HG03354 (cell line): ENCODE data around the gene PEDS1.
"Not testable (repeated sequence)": the region's sequence is repeated elsewhere in the genome, so short reads cannot be mapped to it uniquely, and the experiment has no call there.

Source experiments
- ATAC-seq: cut with Tn5 transposase; IDR thresholded peaks from one replicate; pipeline ENCODE4 v1.9.1; 2021; ENCODE audit warnings: mild to moderate bottlenecking; ENCODE audit not compliant: unreplicated experiment, poor library complexity, severe bottlenecking

The PEDS1 gene

DNA sequence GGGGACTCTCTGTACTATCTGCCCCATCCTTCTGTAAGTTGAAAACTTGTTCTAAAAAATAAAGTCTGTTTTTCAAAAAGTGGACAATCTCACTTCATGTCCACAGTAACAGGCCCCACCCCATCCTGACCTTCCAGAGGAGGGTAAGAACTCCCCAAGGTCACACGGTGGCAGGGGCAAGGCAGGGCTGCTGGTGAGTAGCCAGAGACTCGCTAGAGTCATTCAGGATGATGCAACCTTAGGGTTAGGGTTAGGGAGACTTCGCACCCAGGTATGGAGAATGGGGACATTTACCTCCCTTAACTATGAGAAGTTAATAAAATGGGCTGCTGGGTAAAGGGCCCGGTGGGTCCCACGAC lies 15.4 kb downstream of the PEDS1 start:
- no peak for ATAC-seq

DNA sequence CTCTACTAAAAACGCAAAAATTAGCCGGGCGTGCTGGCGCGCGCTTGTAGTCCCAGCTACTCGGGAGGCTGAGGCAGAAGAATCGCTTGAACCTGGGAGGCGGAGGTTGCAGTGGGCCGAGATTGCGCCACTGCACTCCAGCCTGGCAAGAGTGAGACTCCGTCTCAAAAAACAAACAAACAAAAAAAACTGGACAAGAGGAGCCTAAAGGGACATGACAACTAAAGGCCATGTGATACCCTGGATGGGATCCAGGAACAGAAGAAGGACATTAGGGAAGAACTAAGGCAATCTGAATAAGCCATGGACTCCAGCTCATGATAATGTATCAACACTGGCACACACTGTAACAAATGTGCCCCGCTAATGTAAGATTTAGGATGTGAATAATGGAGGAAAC lies 15.8 kb downstream of the PEDS1 start:
- ATAC-seq = not testable (repeated sequence)

DNA sequence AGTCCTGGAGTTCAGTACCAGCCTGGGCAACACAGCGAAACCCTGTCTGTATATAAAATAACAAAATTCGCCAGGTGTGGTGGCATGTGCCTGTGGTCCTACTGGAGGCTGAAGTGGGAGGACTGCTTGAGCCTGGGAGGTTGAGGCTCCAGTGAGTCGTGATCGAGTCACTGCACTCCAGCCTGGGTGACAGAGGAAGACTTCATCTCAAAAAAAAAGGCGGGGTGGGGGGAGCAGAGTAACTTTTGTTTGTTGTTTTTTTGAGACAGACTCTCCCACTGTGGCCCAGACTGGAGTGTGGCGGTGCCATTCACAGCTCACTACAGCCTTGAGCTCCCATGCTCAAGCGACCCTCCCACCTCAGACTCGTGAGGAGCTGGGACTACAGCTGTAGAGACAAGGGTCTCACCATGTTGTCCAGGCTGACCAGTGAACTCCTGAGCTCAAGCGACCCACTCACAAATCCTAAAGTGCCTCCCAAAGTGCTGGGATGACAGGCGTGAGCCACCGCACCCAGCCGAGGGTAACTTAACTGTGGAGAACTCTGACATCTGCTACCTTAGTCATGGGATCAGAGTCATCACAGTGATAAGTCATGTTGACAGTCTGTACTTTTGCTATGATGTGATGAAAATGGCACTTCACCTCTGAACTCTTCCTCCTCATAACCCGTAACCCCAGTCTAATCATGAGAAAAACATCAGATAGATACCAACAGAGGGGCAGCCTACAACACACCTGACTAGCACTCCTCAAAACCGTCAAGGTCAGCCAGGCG lies 16.5 kb downstream of the PEDS1 start:
- no peak for ATAC-seq

DNA sequence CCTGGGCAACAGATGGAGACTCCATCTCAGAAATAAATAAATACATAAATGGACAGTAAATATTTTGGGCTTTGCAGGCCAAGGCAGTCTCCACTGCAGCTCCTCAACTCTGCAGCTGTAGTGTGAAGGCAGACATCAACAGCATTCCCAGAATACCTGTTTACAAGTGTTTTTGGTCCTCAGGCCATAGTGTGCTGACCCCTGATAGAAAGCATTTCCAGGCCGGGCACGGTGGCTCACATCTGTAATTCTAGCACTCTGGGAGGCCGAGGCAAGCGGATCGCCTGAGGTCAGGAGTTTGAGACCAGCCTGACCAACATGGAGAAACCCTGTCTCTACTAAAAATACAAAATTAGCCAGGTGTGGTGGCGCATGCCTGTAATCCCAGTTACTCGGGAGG lies 18.4 kb downstream of the PEDS1 start:
- not testable (repeated sequence) for ATAC-seq

DNA sequence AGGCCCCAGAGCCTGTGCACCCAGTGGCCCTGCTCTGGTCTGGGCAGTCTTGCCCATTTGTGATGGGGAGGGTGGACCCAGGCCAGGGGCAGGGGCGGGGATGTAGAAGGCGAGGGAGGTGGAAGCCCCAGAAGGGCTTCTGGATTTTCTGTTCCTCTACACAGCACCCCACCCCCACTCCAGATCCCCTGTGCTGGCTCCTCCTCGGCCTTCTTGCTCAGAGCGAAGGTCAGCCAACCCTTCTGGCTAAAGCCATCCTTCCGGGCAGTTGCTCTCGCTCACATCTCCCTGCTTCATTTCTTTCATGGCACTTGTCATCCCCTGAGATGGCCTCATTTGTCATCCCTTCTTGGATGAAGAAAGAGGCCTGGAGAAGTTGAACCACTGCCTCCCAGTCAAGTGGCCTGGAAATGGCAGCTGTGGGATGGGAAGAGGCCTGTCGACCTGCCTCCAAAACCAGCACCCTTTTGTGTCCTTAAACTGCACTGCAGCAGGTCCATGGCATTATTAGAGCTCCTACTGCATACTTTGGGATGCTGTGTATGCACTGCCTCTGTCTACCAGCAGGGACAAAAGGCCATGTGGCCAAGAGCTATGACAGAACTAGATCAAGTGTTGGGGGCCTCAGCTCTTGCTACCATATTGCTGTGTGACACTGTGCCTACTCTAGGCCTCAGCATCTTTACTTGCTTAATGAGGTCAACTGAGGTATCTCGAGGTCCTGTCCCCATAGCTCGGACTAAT lies 19.9 kb downstream of the PEDS1 start:
- ATAC-seq = no peak

DNA sequence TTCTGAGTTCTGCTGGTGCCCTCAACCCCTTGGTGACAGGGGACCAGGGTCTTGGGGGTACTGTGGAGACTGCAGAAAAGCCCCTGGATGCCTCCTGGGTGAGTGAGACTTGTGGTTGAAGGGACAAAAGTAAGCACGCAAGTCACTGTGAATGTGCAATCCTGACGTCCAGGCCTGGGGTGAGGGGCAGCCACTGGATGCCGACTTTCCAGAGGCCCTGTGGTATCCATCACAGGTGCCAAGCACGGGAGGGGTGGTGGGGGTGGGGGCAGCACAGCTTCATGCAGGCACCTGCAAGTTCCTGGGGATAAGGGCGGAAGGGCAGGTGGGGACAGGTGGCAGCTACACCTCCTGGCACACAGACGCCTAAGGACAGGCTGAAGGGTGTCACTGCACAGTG lies 20.5 kb downstream of the PEDS1 start:
- ATAC-seq = no peak

DNA sequence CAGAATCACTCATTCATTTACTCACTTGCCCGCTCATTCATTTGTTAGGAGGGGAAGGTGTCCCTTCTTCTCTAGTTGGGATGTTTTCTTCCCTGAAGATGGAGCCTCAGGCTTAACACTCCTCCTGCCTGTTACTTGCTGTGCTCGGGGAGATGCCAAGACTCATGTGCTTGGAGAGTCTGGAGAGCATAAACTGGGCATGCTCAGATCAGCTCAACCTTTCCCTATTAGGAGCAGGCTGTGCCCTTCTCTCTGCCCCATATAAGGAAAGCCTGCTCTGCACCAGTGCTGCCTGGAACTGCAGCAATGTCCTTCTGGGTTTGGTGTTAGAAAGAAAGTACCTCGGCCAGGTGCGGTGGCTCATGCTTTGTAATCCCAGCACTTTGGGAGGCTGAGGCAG lies 22.5 kb downstream of the PEDS1 start:
- ATAC-seq = no peak

DNA sequence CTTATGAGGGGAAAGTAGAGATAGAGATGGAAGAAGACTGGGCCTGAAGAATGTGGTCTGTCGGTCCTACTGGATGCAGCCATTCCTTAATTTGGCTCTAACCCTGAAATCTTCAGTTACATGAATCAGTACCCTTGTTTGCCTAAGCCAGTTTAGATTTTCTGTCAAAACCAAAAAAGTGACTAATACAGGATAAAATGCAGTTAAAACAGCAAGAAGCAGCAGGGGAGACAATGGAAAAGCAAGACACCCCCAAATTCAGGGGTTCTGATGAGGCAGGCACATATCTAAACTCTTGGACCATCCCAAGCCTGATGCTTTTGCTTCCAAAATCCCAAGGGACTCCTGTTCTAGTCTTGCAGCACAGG lies 23.2 kb downstream of the PEDS1 start:
- no peak for ATAC-seq

DNA sequence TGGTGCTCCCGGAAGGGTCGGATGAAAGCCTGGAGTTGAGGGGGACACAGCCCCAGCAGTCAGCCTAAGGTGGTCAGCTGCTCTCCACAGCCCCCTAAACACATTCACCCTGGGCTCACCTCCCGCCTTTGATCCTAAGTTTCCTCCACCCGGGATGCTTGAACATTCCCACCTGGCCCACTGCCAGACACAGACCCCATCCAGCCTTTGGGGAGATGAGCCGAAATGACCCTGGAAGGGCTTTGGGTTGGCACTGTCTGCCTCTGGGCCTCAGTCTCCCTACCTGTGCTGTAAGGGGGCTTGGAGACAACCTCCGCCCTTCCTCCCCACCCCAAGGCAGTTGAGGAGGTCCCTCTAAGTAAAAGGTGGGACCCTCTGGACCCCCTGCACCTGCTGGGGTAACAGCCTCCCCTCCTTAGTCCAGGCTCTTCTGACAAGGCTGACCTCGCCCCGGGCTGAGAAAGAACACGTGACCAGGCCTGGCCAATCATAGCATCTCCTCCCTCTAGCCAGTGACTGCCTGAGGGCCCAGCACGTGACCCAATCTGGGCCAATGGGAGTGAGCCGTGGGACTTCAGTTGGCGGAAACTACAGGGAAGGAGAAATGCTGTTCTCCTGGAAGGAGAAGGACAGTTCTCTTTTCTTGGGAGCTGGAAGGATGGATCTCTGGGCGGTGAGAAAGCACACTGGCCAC lies 23.7 kb downstream of the PEDS1 start:
- ATAC-seq = no peak

DNA sequence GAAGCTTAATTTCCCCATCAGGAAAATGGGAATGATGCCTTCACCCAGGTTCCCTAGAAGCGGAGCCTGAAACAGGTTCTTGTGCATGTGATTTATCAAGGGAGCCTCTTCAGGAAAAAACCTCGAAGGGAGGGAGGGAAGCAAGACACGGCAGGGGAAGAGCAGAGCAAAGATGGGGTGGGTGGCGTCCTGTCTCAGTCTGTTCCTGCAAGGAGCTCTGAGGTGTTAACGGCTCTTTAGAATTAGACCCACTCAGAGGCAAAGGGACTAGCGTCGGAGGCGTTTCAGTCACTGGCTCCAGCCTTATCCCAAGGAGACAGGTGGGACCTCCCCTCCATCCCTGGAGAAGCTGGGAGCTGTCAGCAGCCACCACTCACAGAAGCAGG lies 25.0 kb downstream of the PEDS1 start:
- no peak for ATAC-seq

DNA sequence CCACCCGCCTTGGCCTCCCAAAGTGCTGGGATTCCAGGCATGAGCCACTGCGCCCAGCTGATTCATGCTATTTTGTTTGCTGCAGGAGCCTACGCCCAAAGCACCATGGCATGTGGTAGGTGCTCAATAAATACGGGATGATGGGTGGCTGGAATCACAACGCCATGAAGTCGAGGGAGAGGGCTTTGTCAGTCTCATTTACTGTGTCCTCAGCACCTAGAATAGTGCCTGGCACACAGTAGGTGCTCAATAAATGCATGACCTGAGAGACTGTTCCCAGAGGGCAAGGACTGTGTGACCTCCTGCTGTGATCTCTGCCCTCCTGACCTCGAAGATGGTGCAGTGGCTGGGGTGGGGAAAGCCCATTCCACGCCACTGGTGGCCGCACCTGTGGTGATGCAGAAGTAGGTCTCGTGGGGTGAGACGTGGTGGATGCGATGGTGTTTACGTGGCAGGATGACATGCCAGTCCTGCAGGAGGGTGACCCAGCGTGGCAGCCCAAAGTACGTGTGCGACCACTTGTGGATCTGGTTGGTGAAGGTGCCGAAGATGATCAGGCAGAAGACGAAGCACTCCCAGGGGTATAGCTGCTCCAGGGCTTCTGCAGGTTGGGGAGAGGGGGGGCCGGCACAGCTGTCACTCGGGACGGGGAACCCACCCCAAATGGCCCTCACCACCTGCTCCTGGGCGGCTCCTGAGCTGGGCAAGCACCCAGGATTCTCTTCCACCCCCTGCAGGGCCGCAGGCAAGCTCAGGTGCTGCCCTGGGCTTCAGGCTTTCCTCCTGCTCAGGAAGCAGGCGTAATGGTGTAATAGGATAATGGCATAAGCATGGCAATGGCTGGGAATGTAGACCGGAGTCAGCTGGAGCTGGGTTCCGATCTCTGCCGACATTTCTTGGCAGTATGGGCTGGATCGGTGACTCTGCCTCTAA lies 25.7 kb downstream of the PEDS1 start:
- no peak for ATAC-seq

DNA sequence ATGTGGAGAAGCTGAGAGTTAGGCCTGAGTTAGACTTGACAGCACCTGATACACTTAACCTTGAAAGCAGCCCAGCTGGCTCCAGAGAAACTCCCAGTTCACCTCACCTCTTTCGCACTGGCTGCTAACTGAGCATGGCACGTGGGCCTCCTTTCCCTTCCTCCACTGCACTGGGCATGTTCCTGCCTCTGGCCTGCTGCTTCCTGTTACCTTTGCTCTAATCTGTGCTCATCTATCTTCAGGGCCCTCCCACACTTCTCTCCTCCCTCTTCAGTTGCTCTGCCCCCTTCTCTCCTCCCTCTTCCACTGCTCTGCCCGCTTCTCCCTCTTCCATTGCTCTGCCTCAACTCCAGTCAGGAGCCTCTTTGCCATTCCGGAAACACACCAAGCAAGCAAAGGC lies 26.9 kb downstream of the PEDS1 start:
- no peak for ATAC-seq

DNA sequence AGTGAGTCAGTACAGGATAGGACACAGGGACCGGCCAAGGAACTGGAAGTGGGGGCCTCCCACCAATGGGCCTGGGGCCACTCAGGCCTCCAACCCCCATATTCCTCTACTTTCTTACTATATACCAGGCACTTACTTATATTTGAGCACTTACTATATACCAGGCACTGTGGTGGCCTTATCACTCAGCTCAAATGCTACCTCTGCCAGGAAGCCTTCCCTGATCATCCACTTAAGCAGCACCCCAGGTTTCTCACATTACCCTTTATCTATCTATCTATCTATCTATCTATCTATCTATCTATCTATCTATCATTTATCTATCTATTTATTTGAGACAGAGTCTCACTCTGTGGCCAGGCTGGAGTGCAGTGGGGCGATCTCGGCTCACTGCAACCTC lies 28.2 kb downstream of the PEDS1 start:
- no peak for ATAC-seq

DNA sequence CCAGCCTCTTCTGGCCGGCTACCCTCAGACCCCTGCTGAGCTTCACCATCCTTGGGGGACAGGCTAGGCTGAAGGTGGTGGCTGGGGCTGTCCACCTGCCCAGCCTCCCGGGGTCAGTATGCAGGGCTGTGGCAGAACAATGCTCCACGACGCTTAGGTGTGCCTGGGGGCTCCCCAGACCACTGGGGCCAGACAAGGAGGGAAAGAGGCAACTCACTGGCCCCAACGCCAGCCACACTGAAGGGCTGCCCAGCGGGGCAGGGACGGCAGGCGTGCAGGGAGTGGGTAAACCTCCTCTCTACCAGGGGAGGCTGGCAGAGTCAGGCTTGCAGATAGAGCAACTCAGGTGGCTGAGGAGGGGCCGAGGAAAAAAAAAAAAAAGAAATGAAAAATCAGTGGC lies 29.0 kb downstream of the PEDS1 start:
- ATAC-seq = no peak

DNA sequence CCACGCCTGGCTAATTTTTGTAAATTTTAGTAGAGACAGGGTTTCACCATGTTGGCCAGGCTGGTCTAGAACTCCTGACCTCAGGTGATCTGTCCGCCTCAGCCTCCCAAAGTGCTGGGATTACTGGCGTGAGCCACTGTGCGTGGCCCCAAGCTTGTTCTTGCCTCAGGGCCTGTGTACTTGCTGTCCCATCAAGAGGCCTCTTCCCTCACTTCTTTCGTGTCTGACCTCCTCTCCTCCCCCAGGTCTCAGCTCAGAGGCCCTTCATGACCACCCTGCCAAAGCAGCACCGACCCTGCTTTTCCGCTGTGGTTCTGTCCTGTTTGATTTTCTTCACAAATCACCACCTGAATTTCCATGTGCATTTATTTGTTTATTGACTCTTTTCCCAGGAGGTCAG lies 30.1 kb downstream of the PEDS1 start:
- ATAC-seq = no peak

DNA sequence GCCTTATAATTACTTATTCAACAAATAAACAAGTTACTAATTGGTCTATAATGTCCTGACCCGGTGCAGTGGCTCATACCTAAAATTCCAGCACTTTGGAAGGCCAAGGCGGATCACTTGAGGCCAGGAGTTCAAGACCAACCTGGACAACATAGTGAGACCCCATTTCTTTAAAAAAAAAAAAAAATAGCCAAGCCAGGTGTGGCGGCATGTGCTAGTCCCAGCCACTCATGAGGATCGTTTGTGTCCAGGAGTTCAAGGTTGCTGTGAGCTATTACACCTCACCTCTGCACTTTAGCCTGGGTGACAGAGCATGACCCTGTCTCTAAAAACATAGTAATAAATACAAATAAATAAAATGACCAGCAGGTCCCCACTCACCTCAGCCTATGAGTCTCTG lies 30.8 kb downstream of the PEDS1 start:
- ATAC-seq = no peak

DNA sequence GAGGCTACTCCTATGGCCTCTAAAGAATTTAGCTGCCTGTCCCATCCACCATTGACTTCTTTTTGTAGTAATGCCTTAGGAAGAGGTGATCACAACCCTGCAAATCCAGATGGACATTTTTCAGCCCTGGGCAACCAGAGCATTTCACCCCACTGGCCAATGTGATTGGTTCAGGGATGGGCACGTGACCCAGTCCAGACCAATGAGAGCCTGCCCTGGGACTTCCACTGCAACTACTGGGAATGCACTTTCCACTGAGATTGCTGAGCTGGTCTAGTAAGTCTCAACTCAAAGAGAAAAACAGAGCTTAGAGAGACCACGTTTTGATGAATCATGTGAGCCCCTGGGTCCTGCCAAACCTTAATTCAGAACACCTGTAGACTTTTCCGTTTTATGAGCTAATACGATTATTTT lies 31.7 kb downstream of the PEDS1 start:
- ATAC-seq = no peak

DNA sequence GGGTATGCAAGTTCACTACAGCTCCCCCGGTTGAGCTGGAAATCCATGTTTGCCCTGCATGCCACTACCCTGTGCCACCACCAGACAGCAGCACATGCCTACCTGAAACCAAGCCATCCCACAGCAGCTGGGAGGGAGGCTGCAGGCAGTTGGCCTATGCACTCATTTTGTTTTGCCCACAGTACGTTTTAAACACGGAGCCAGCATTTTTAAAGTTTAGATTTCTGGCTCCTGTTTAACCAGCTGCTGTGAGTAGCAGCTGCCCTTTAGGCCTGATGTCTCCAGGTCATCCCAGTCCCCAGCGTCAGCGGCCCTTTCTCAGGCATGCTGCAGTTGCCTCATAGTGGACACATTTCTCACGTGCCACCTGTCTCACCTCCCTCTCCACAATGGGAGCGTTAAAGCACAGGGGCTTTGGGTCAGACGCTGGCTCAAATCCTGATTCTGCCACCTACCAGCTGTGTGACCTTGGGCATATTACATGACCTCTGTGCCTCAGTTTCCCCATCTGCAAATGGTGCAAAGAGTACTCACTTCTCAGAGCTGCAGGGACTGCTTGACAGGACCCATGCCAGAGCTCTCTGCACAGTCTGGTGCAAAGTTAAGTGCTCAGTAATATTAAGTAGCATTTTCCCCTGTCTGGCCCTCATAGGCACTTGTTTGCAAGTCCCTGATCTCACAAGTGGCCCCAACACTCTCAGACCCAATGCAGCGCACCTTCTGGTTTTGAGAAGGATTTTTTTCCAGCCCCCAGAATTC lies 32.4 kb downstream of the PEDS1 start:
- ATAC-seq = peak; percentile 58

DNA sequence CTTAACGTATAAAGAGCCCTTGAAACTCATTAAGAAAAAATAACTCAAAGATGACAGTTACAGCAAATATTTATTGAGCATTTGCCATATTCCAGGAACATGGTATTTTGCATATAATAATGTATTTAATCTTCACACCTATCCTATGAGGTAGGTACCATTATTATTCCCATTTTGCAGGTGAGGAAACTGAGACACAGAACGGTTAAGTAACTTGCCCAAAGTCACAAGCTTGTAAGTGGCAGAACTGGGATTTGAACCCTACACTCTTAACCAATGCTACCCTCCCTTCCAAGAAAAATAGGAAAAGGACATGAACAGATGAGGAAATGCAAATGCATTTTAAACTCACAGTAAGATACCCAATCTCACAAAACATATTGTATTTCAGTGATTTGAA lies 35.3 kb downstream of the PEDS1 start:
- no peak for ATAC-seq
